ENCODE data around the gene UST. TPM values are rescaled to one million over a fixed set of nuclear protein-coding genes. Genes with fewer than 3 reads are reported as not detected.
"Not testable (repeated sequence)": the region's sequence is repeated elsewhere in the genome, so short reads cannot be mapped to it uniquely, and the experiment has no call there.

UST gene
- total RNA-seq, 2 donors from 2014 or later, result 1.6 to 7.5 TPM

DNA sequence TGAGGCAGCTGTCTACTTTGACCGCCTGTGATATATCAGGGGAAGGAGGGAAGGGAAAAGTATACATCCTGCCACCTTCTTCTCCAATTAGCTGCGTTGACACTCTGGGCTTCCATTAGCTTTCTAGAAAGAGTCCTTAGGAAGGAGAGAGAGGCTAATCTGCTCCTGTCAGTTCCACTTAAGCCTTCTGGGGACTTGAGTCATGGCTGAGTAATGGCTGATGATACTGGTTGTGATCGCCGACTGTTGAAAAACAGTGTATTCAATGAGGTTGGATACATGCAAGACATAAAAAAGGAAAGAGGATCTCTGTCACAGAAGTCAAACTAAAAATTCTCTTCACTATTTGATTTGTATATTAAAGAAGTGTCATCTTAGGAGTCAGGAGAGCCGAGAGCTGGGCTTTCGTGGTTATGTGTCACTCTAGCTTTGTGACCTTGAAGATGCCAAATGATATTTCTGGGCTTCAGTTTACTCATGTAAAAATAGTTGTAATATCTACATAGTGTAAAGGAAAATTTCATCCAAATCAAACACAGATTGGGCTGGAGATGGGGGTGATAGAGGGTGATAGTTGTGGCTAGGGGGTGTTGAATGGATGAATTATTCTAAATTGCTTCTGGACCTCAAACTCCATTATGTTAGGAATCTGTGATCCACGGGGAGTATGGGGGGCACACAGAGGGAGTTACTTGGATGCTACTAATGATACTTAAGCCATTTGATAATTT is 189.0 kb downstream of the UST start:
- H3K4me1 Mint-ChIP-seq, result peaks cover 4% of the 10 kb centered on the region
- no peak overlapping the region for H3K27ac Mint-ChIP-seq
- H3K36me3 Mint-ChIP-seq (ENCODE audit: low read depth), result no peaks in the 10 kb centered on the region
- peak; percentile 64 for ATAC-seq (replicated peaks)
- no peaks in the 10 kb centered on the region for H3K9me3 Mint-ChIP-seq
- no peaks in the 10 kb centered on the region for H3K27me3 Mint-ChIP-seq
- H3K4me3 Mint-ChIP-seq, result no peak overlapping the region

DNA sequence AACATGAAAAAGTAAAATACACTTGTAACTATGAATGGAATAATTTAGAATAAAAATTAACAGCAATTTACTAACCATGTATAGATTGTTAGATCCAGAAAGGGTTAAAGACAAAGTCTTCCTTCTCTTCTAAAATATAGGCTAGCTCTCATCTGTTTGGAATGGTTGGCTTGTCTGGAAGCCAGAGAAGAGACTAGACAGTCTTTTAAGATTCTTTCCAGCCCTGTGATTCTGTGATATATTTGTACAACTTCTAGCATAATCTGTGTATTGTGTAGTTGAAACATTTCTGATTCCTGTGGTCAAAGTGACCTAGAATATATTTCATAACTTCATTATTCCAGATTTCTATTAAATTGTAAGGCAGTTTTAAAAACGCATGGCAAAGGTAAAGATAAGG is 196.6 kb downstream of the UST start:
- peaks cover 4% of the 10 kb centered on the region for H3K4me1 Mint-ChIP-seq
- H3K27me3 Mint-ChIP-seq, result no peaks in the 10 kb centered on the region
- H3K9me3 Mint-ChIP-seq, result no peaks in the 10 kb centered on the region
- no peak overlapping the region for H3K4me3 Mint-ChIP-seq
- peaks cover 8% of the 10 kb centered on the region for H3K36me3 Mint-ChIP-seq (ENCODE audit: low read depth)
- ATAC-seq (replicated peaks), result no peak
- no peak overlapping the region for H3K27ac Mint-ChIP-seq

DNA sequence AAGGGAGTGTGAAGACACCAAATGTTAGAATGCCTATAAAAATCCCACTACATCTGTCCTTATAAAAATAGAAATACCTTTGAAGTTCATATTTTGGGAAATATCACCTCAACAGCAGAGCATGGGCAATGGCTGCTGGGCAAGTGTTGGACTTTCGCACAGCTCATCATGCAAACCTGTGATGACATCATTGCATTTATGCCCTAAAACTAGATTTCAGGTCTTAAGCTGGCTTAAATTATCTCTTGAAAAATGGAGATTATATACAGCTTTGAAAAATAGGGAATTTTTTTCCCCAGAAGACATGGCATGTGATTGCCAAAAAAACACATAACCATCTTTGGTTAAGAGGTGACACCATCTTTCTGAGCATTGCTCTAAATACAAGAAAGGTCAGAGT is 197.8 kb downstream of the UST start:
- Mint-ChIP-seq H3K27ac (no peak overlapping the region), H3K4me3 (no peak overlapping the region), H3K4me1 (peaks cover 4% of the 10 kb centered on the region), H3K36me3 (ENCODE audit: low read depth) (peaks cover 8% of the 10 kb centered on the region), H3K27me3 (no peaks in the 10 kb centered on the region), H3K9me3 (no peaks in the 10 kb centered on the region)
- no peak for ATAC-seq (replicated peaks)

DNA sequence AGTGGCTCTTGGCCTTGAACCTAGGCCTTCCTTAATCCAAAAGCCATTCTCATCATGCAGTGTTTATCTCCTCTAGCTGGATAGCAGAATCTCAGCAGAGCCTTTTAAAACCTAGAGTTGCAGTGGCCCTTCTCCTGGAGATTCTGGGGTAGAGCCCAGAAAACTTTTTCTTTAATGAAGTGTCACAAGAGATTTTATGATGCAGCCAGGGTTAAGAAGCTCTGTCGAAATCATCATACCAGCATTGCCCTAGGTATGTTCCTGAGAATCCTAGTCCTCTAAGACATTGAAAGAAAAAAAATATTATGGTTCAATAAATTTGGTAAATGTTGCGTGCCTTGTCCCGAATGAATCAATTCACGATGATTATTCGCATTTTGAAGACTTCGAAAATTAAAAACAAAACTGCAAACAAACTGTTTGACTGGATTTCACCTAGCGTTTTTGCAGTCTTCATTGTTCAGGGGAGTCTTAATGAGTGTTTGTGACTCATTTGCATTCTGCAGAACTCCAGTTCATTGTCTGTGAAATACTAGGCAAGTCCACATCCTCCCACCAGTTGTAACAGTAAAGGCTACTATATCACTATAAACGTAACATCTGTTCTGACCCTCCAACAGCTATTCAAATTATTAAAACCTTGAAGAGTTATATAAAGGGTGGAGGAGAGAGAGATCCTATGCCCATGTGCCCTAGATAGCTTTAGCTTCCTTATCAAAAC is 198.6 kb downstream of the UST start:
- peaks cover 4% of the 10 kb centered on the region for H3K4me1 Mint-ChIP-seq
- no peaks in the 10 kb centered on the region for H3K9me3 Mint-ChIP-seq
- peaks cover 8% of the 10 kb centered on the region for H3K36me3 Mint-ChIP-seq (ENCODE audit: low read depth)
- no peak overlapping the region for H3K4me3 Mint-ChIP-seq
- no peaks in the 10 kb centered on the region for H3K27me3 Mint-ChIP-seq
- peak; percentile 63 for ATAC-seq (replicated peaks)
- H3K27ac Mint-ChIP-seq, result no peak overlapping the region

DNA sequence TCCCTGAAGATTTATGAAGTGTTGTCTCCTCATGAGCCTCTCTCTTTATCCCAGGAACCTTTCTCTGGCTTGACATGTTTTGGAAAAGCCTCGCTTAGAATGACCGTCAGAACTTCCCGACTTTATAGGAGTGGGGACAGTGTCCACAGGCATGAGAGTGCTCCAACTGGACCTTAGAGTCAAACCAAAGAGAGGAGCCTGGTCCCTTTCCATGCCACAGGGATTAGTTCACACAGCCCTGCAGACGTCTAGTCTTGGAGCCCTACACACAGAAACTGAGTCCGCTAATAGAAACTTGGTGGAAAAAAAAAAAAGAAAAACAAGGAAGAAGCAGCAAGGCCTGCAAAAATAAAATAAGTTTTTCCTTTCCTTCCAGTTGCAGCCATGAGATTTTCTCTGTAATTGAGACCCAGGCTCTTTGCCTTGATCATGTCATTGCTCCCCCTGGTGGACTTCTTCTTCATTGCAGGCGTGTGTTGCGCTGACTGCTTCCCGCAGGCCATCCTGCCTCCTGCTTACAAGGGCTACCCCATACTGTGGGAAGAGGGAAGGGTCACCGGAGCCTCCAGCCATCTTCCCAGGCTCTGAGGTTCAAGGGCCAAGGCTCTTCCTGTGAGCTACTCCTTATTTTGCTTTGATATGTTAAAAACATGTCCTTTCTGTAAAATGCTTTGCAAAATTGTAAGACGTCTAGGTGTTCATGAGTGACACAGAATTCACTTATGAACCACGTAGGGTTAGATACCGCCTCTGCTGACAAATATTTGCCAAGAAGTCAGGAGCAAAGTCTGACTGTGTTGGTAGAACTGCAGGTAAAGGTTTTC is 201.0 kb downstream of the UST start:
- H3K27me3 Mint-ChIP-seq, result no peaks in the 10 kb centered on the region
- no peak overlapping the region for H3K4me3 Mint-ChIP-seq
- ATAC-seq (replicated peaks), result peak; percentile 82
- H3K36me3 Mint-ChIP-seq (ENCODE audit: low read depth), result peaks cover under 1% of the 10 kb centered on the region
- no peaks in the 10 kb centered on the region for H3K9me3 Mint-ChIP-seq
- no peak overlapping the region for H3K27ac Mint-ChIP-seq
- H3K4me1 Mint-ChIP-seq, result peaks cover 4% of the 10 kb centered on the region

DNA sequence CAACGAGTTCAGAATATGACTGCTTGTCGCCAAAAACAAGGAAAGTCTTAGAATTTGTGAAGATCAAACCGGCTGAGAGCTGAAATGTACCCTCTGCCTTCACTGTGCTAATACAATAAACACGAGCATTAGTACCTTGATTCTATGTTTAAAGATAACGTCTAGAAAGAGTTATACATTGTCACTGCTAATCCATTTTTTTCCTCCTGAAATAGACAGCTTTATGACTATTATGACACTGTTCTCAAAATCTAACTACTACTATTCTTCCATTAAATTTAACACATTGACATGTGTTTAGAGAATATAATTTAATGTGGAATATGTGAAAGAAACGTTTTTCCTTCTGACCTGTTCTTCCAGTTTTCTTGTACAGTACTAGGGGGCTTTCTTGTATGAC is 204.8 kb downstream of the UST start:
- H3K27ac Mint-ChIP-seq, result no peak overlapping the region
- peaks cover 4% of the 10 kb centered on the region for H3K4me1 Mint-ChIP-seq
- no peak for ATAC-seq (replicated peaks)
- H3K27me3 Mint-ChIP-seq, result no peaks in the 10 kb centered on the region
- peaks cover 10% of the 10 kb centered on the region for H3K36me3 Mint-ChIP-seq (ENCODE audit: low read depth)
- no peak overlapping the region for H3K4me3 Mint-ChIP-seq
- H3K9me3 Mint-ChIP-seq, result no peaks in the 10 kb centered on the region

DNA sequence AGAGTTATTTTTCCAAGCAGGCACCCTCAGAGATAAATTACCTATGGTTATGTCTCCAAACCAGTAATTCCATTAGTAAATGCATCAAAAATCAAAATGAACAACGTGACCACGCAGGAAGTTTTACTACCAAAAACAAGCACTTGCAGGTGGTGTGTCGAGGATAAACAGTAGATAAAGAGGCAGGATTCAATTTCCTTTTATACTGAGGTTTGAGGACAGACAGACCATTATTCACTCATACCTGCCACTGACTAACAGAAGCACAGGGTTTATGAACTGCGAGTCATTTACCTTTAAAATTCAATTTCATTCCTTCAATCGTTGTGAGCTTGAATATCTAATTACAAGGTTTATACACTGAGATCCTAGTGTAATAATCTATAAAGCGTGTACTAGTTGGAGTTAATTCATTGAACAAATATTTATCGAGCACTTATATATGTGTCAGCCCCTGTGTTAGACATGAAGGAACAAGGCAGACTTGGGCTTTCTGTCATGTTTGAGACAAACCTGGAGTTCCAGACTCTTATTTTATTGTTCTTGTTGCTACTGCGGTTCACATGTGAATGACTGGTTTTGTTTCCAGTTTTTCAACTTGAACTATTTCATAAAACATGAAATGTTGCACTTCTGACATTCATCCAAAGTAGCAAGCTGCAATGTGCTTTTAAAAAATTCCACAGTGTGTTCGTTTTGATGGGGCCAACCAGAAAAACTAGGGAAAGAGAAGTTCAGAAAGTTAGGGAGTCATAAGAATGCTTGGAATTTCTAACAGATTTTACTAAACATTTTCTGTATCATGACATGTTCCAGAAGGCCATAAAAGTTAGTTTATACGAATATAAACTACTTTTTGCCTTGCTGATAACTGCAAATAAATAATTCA is 205.6 kb downstream of the UST start:
- Mint-ChIP-seq H3K9me3 (no peaks in the 10 kb centered on the region), H3K4me1 (peaks cover 4% of the 10 kb centered on the region), H3K27ac (no peak overlapping the region), H3K27me3 (no peaks in the 10 kb centered on the region), H3K36me3 (ENCODE audit: low read depth) (peaks cover 10% of the 10 kb centered on the region), H3K4me3 (no peak overlapping the region)
- no peak for ATAC-seq (replicated peaks)

DNA sequence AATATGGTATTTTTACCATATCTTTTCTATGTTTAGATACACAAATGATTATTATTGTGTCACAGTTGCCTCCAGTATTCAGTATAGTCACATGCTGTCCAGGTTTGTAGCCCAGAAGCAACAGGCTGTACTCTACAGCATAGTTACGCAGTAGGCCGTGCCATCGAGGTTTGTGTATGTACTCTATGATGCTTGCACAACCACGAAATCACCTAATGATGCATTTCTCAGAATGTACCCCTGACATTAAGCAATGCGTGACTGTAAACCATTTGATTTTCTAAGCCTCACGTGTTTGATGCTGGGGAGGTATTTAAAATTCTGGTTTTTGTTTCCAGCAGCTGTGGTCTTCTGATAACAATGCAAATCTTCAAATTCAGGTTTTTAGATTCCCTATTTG is 207.6 kb downstream of the UST start:
- Mint-ChIP-seq H3K9me3 (no peaks in the 10 kb centered on the region), H3K4me1 (no peaks in the 10 kb centered on the region), H3K36me3 (ENCODE audit: low read depth) (peaks cover 10% of the 10 kb centered on the region), H3K27ac (no peak overlapping the region), H3K27me3 (no peaks in the 10 kb centered on the region), H3K4me3 (no peak overlapping the region)
- no peak for ATAC-seq (replicated peaks)

DNA sequence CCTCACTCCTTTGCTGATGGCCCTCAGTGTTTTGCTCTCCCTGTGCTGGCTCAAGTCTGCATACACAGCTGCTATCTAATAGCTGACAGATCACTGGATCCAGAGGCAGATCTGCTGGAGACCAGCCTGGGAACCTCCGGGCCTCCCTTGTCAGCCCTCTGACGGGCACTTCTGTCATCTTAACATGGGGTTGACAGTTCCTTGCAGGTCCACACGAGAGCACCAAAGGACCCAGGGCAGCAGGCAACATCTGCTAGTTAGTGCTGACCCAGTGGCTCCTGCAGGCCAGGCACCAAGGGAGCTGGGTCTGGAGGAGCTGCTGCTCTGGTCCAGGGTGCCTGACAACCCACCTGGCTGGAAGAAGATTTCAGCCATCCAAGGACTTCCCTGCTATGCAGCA is 208.1 kb downstream of the UST start:
- no peak for ATAC-seq (replicated peaks)
- Mint-ChIP-seq H3K4me1 (no peaks in the 10 kb centered on the region), H3K36me3 (ENCODE audit: low read depth) (peaks cover 10% of the 10 kb centered on the region), H3K9me3 (no peaks in the 10 kb centered on the region), H3K4me3 (no peak overlapping the region), H3K27me3 (no peaks in the 10 kb centered on the region), H3K27ac (no peak overlapping the region)

DNA sequence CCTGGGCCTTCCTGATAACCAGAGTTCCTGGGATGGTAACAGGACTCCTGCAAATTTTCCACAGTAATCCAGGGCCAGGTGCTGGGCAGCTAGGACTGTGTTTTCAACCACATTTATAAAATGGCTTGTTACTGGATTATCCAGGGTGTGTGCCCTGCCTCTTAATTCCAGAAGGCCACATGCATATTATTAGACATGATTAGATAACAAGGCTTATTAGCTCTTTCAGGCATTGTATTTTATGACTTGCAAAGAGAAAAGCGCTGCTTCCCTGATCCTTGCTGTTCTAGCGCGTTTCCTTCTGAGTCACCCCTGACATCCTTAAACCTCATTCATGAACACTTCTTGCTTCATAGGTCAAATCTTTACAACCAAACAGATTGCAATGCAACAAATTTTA is 208.6 kb downstream of the UST start:
- Mint-ChIP-seq H3K36me3 (ENCODE audit: low read depth) (peaks cover 10% of the 10 kb centered on the region), H3K27ac (no peak overlapping the region), H3K4me3 (no peak overlapping the region), H3K9me3 (no peaks in the 10 kb centered on the region), H3K4me1 (no peaks in the 10 kb centered on the region), H3K27me3 (no peaks in the 10 kb centered on the region)
- ATAC-seq (replicated peaks), result no peak

DNA sequence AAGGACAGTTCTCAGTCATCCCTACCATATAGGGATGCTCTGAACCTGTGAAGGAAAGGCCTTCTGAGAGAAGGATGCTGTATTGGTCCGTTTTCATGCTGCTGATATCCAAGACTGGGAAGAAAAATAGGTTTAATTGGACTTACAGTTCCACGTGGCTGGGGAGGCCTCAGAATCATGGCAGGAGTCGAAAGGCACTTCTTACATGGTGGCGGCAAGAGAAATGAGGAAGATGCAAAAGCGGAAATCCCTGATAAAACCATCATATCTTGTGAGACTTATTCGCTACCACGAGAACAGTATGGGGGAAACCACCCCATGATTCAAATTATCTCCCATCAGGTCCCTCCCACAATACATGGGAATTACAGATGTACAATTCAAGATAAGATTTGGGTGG is 209.3 kb downstream of the UST start:
- not testable (repeated sequence) for H3K4me1 Mint-ChIP-seq; ATAC-seq (replicated peaks)

DNA sequence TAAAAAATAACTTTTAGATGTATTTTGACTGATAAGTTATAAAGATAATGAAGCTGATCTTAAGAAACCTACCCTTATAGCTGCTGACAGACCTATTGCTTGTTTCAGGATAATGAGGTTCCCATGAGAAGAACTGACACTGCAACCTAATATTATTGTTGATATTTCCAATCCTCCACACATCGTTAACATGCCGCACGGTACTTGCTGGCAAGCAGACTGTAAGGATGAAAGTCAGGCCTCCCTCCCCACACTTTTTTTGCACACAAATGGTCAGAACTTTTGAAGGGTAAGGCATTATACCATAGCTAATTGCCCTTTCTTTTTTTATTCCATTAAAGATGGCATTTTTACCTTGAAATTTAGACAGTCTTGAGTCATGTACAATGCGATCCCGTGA is 210.9 kb downstream of the UST start:
- ATAC-seq (replicated peaks), result no peak
- H3K27ac Mint-ChIP-seq, result no peak overlapping the region
- no peaks in the 10 kb centered on the region for H3K27me3 Mint-ChIP-seq
- no peaks in the 10 kb centered on the region for H3K4me1 Mint-ChIP-seq
- H3K4me3 Mint-ChIP-seq, result no peak overlapping the region
- peaks cover 10% of the 10 kb centered on the region for H3K36me3 Mint-ChIP-seq (ENCODE audit: low read depth)
- H3K9me3 Mint-ChIP-seq, result no peaks in the 10 kb centered on the region

More for the DNA sequence above, 209.3 kb downstream of the UST start:
- peaks cover 10% of the 10 kb centered on the region for H3K36me3 Mint-ChIP-seq (ENCODE audit: low read depth)
- H3K27me3 Mint-ChIP-seq, H3K9me3 Mint-ChIP-seq, H3K4me3 Mint-ChIP-seq, H3K27ac Mint-ChIP-seq: not testable (repeated sequence)

DNA sequence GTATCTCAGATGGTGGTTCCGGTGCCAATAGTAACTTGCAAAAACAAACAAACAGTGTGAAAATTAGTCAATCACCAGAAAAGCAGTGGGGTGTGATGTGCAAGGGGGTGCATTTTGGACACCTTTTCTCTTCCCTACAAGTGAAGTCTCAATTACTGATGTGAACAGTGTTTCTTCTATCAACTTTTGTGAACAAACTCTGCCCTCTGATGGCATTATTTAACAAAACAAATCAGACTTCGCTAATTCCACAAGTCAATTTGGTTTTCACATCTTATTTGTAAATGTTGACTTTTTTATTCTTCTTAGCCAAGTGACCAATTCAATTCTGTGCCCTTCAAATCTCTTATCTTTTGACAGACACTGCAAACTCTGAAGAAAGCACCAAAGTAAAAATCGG is 212.2 kb downstream of the UST start:
- Mint-ChIP-seq H3K27ac (no peak overlapping the region), H3K27me3 (no peaks in the 10 kb centered on the region), H3K36me3 (ENCODE audit: low read depth) (peaks cover 10% of the 10 kb centered on the region), H3K4me3 (no peak overlapping the region), H3K9me3 (no peaks in the 10 kb centered on the region), H3K4me1 (no peaks in the 10 kb centered on the region)
- no peak for ATAC-seq (replicated peaks)

DNA sequence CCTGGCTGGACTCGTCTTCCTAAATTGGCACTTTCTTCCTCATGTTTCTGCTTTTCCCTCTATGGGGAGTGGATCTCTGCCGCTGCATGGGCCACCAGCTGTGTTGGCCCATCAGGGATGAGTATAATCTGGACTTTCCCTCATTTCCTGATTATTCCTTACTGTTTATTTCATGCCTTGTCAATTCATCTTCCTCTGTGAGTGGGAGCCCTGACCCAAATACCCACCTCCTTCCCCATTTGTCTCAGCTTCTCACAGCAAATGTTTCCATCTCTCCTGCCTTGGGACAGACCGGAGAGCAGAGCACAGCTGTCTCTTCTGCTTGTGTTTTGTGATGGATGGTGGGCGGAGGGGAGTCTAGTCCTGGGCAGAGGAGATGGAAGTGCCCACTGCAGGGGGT is 212.7 kb downstream of the UST start:
- Mint-ChIP-seq H3K9me3 (no peaks in the 10 kb centered on the region), H3K27me3 (no peaks in the 10 kb centered on the region), H3K4me1 (no peaks in the 10 kb centered on the region), H3K4me3 (no peak overlapping the region), H3K36me3 (ENCODE audit: low read depth) (peaks cover 10% of the 10 kb centered on the region), H3K27ac (no peak overlapping the region)
- no peak for ATAC-seq (replicated peaks)
